A673 (cell line): ENCODE measurements around the gene UBE3C.
"Not testable (repeated sequence)": the region's sequence is repeated elsewhere in the genome, so short reads cannot be mapped to it uniquely, and the experiment has no call there.

Experiments
- EZH2 ChIP-seq: fragments of 200-600 bp; sonication (generic); IDR thresholded peaks from 2 replicates; pipeline ENCODE4 v1.6.1; 2017; ENCODE audit warnings: borderline replicate concordance, low read depth, mild to moderate bottlenecking, mixed read lengths, antibody characterized with exemption, low read length; ENCODE audit not compliant: poor library complexity, severe bottlenecking
- TF ChIP-seq, protein P1 (sequence below): fragments of 300-800, 200-600 bp; sonication (generic); conservative IDR thresholded peaks from 2 replicates; pipeline ENCODE4 v1.5.1; 2017; ENCODE audit warnings: low read depth, mild to moderate bottlenecking, antibody characterized with exemption, low read length, moderate library complexity, mixed read lengths

DNA sequence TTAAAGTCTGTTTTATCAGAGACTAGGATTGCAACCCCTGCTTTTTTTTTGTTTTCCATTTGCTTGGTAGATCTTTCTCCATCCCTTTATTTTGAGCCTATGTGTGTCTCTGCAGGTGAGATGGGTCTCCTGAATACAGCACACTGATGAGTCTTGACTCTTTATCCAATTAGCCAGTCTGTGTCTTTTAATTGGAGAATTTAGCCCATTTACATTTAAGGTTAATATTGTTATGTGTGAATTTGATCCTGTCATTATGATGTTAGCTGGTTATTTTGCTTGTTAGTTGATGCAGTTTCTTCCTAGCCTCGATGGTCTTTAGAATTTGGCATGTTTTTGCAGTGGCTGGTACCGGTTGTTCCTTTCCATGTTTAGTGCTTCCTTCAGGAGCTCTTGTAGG lies 35.1 kb upstream of the UBE3C start:
- TF ChIP-seq, protein P1, sequence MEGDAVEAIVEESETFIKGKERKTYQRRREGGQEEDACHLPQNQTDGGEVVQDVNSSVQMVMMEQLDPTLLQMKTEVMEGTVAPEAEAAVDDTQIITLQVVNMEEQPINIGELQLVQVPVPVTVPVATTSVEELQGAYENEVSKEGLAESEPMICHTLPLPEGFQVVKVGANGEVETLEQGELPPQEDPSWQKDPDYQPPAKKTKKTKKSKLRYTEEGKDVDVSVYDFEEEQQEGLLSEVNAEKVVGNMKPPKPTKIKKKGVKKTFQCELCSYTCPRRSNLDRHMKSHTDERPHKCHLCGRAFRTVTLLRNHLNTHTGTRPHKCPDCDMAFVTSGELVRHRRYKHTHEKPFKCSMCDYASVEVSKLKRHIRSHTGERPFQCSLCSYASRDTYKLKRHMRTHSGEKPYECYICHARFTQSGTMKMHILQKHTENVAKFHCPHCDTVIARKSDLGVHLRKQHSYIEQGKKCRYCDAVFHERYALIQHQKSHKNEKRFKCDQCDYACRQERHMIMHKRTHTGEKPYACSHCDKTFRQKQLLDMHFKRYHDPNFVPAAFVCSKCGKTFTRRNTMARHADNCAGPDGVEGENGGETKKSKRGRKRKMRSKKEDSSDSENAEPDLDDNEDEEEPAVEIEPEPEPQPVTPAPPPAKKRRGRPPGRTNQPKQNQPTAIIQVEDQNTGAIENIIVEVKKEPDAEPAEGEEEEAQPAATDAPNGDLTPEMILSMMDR, result not testable (repeated sequence)
- TF ChIP-seq EZH2, result not testable (repeated sequence)
